ENCODE results near the gene NCAPG2.

Gene NCAPG2

GRCh38 chr7:158704524-158705233, at the start of gene NCAPG2:
Gene NCAPG2, minus strand, starts transcription at chr7:158704804. Its CDS starts 2,905 bp downstream, at chr7:158701899.
- peak; percentile 99 to 100 (median 100) for DNase-seq

- DNase-seq: no peak
Observed at GRCh38 chr7:158753900-158754299, 49.3 kb upstream of the NCAPG2 start.

GRCh38 chr7:158751751-158752150, 47.1 kb upstream of the NCAPG2 start:
- DNase-seq: no peak

- DNase-seq: no peak
Observed at GRCh38 chr7:158751199-158751598, 46.6 kb upstream of the NCAPG2 start.

- DNase-seq: no peak
Observed at GRCh38 chr7:158750702-158751101, 46.1 kb upstream of the NCAPG2 start.

GRCh38 chr7:158749396-158749795, 44.8 kb upstream of the NCAPG2 start:
- no peak for DNase-seq

GRCh38 chr7:158748335-158748734, 43.7 kb upstream of the NCAPG2 start:
- DNase-seq: no peak

- DNase-seq: no peak
Observed at GRCh38 chr7:158747408-158747807, 42.8 kb upstream of the NCAPG2 start.

GRCh38 chr7:158746957-158747356, 42.4 kb upstream of the NCAPG2 start:
- no peak for DNase-seq

- DNase-seq: no peak
Observed at GRCh38 chr7:158745057-158745715, 40.6 kb upstream of the NCAPG2 start.

GRCh38 chr7:158744070-158744469, 39.5 kb upstream of the NCAPG2 start:
- no peak for DNase-seq

GRCh38 chr7:158743219-158743618, 38.6 kb upstream of the NCAPG2 start:
- DNase-seq: no peak

- DNase-seq: no peak
Observed at GRCh38 chr7:158742065-158742821, 37.6 kb upstream of the NCAPG2 start.

- DNase-seq: no peak
Observed at GRCh38 chr7:158741294-158741666, 36.7 kb upstream of the NCAPG2 start.

- DNase-seq: no peak
Observed at GRCh38 chr7:158740657-158741293, 36.2 kb upstream of the NCAPG2 start.

- DNase-seq: peak; percentile 65 to 76 (median 66)
Observed at GRCh38 chr7:158740013-158740656, 35.5 kb upstream of the NCAPG2 start.

GRCh38 chr7:158738841-158739240, 34.2 kb upstream of the NCAPG2 start:
- no peak for DNase-seq

- DNase-seq: no peak
Observed at GRCh38 chr7:158737064-158737695, 32.6 kb upstream of the NCAPG2 start.

- no peak for DNase-seq
Observed at GRCh38 chr7:158735935-158736334, 31.3 kb upstream of the NCAPG2 start.

GRCh38 chr7:158734861-158735260, 30.3 kb upstream of the NCAPG2 start:
- DNase-seq: peak; percentile 78 to 86 (median 83)

GRCh38 chr7:158733775-158734494, 29.3 kb upstream of the NCAPG2 start:
- DNase-seq: no peak

- DNase-seq: no peak
Observed at GRCh38 chr7:158733220-158733519, 28.6 kb upstream of the NCAPG2 start.

Data from suppressor macrophage treated with lipopolysaccharide for 1 hour (primary cell).